MM.1S (cell line): ENCODE measurements around the gene DUSP7.

Experiments
- CTCF ChIP-seq: fragments of 300-600 bp; sonication (generic); IDR thresholded peaks from 2 replicates; pipeline ENCODE4 v1.5.1; 2016; ENCODE audit warnings: antibody characterized with exemption, low read length, mixed read lengths
- EZH2phosphoT487 ChIP-seq: fragments of 300-600 bp; sonication (generic); IDR thresholded peaks from 2 replicates; pipeline ENCODE4 v1.6.1; 2018; ENCODE audit warnings: antibody characterized with exemption, low read length

- TF ChIP-seq EZH2phosphoT487 (no peak), CTCF (no peak)
Observed at GRCh38 chr3:52039426-52039825, 16.9 kb downstream of the DUSP7 start.
